Measurements from ENCODE around the gene PLAAT5. TPM values are rescaled to one million over a fixed set of nuclear protein-coding genes. Genes with fewer than 3 reads are reported as not detected.

The PLAAT5 gene
- total RNA-seq, 1 experiment from 2014 or later: not detected

GRCh38 chr11:63470311-63470710 lies 20.7 kb downstream of the PLAAT5 start:
- no peak overlapping the region for H2AFZ ChIP-seq (ENCODE audit: low read depth, low read length, poor library complexity, severe bottlenecking)
- H3K79me2 ChIP-seq (ENCODE audit: insufficient read depth, low read length): no peaks in the 10 kb centered on the region
- H3K36me3 ChIP-seq (ENCODE audit: control insufficient read depth in 1 of 2, insufficient read depth in 2 of 2, low read length in 2 of 2): no peaks in the 10 kb centered on the region
- ChIA-PET RAD21 (ENCODE audit: low non-redundant PET in 1 of 2, low total read pairs in 2 of 2, uncharacterized antibody in 2 of 2, unreplicated experiment in 2 of 2) (no interaction called here), POLR2A (no interaction called here), CTCF (no interaction called here)
- DNase-seq (ENCODE audit: low read depth, low spot score) (no peak), ATAC-seq (no peak)
- H3K9me2 ChIP-seq (ENCODE audit: insufficient read depth): no peaks in the 10 kb centered on the region
- TF ChIP-seq CBX3 (IDR thresholded peaks at IDR 0.05; ENCODE audit: low read depth) (no peak), CEBPB (IDR thresholded peaks at IDR 0.05; ENCODE audit: low read depth) (no peak), TCF7L2 (IDR thresholded peaks at IDR 0.05; ENCODE audit: borderline replicate concordance, extremely low read depth, insufficient read depth, insufficient read length) (no peak), EGR1 (IDR thresholded peaks at IDR 0.05; ENCODE audit: low read depth) (no peak), YY1 (IDR thresholded peaks at IDR 0.05; ENCODE audit: extremely low read depth, insufficient replicate concordance, low read depth, low read length) (no peak), POLR2A (IDR thresholded peaks at IDR 0.05; ENCODE audit: borderline replicate concordance, extremely low read depth, insufficient read depth, insufficient read length) (no peak), SRF (IDR thresholded peaks at IDR 0.05; ENCODE audit: low read depth) (no peak), SP1 (IDR thresholded peaks at IDR 0.05; ENCODE audit: low read depth) (no peak), ATF3 (IDR thresholded peaks at IDR 0.05) (no peak), FOSL1 (IDR thresholded peaks at IDR 0.05; ENCODE audit: low read depth) (no peak), EZH2 (IDR thresholded peaks at IDR 0.05) (no peak), CTCF (IDR thresholded peaks at IDR 0.05 in 2 of 3, conservative IDR thresholded peaks at IDR 0.05 in 1 of 3; ENCODE audit: borderline replicate concordance in 1 of 3, insufficient read depth in 1 of 3, low read depth in 2 of 3, low read length in 2 of 3) (no peak)
- H3K9ac ChIP-seq (ENCODE audit: low read length): no peak overlapping the region
- H3K27me3 ChIP-seq (ENCODE audit: insufficient read depth, low read length): no peaks in the 10 kb centered on the region; the same call in 1 of the 2 replicates
- H3K9me3 ChIP-seq (ENCODE audit: control insufficient read depth in 1 of 2, insufficient read depth in 1 of 2, low read depth in 1 of 2, low read length in 2 of 2): no peaks in the 10 kb centered on the region
- no peak overlapping the region for H3K4me2 ChIP-seq (ENCODE audit: low read length)
- H3K4me1 ChIP-seq (ENCODE audit: control insufficient read depth in 1 of 2, insufficient read depth in 2 of 2, low read length in 2 of 2): no peaks in the 10 kb centered on the region
- BruUV-seq (replicated peaks): no TSS peak
- intact Hi-C loops (cut with micrococcal nuclease): loop anchor here (10.0 kb wide), 1 partner anchor 364 kb away; the partner anchor contains the start of gene MARK2
- no peak overlapping the region for H3K4me3 ChIP-seq (replicated peaks in 1 of 2; ENCODE audit: low read depth in 1 of 2, low read length in 2 of 2)
- no peaks in the 10 kb centered on the region for H4K20me1 ChIP-seq (ENCODE audit: insufficient read depth)
- H3K27ac ChIP-seq (ENCODE audit: low read depth, low read length): no peak overlapping the region

Measured in HCT116 (cell line).